Middle frontal gyrus (tissue), 1 donor: Measurements from ENCODE around the gene FLYWCH1.

Experiments
- DNase-seq: peaks from one replicate; pipeline ENCODE4 v3.0.0-alpha.2; 2015; ENCODE audit warnings: low spot score; ENCODE audit errors: extremely low spot score

FLYWCH1 gene

GRCh38 chr16:2982402-2982801, 70.7 kb downstream of the FLYWCH1 start:
- DNase-seq: no peak

- DNase-seq: peak; percentile 71
Measured at GRCh38 chr16:2983706-2984136, 72.0 kb downstream of the FLYWCH1 start.

GRCh38 chr16:2985462-2985861, 73.7 kb downstream of the FLYWCH1 start:
- no peak for DNase-seq

GRCh38 chr16:2985893-2986355, 74.2 kb downstream of the FLYWCH1 start:
- DNase-seq: no peak

GRCh38 chr16:2986623-2987188, 75.0 kb downstream of the FLYWCH1 start:
- DNase-seq: no peak

GRCh38 chr16:2987286-2987685, 75.6 kb downstream of the FLYWCH1 start:
- DNase-seq: no peak

GRCh38 chr16:2987833-2988232, 76.1 kb downstream of the FLYWCH1 start:
- no peak for DNase-seq

GRCh38 chr16:2988590-2989099, 76.9 kb downstream of the FLYWCH1 start:
- no peak for DNase-seq

- DNase-seq: no peak
Measured at GRCh38 chr16:2990891-2991290, 79.2 kb downstream of the FLYWCH1 start.

GRCh38 chr16:2991566-2992261, 80.0 kb downstream of the FLYWCH1 start:
- DNase-seq: no peak

GRCh38 chr16:2992383-2993081, 80.8 kb downstream of the FLYWCH1 start:
- DNase-seq: no peak

GRCh38 chr16:2996298-2996697, 84.6 kb downstream of the FLYWCH1 start:
- no peak for DNase-seq

GRCh38 chr16:2999929-3000328, 88.2 kb downstream of the FLYWCH1 start:
- no peak for DNase-seq

GRCh38 chr16:3000540-3000939, 88.8 kb downstream of the FLYWCH1 start:
- no peak for DNase-seq
